Measurements from ENCODE around the gene ZNF654.

Gene ZNF654

GRCh38 chr3:88149509-88150362 is 90.7 kb downstream of the ZNF654 start, which contains the start of gene C3orf38:
C3orf38 (plus strand) TSS chr3:88149959; CDS start chr3:88150053, 94 bp downstream.
- Histone ChIP-seq H3K27ac (peak within 1 kb of the TSS; percentile 93 to 96), H3K4me3 (peak within 1 kb of the TSS; percentile 87)
- TF ChIP-seq CTCF (IDR thresholded peaks at IDR 0.05), result no peak
- peak; percentile 91 for DNase-seq (ENCODE audit: low spot score)

- no peak for TF ChIP-seq CTCF (IDR thresholded peaks at IDR 0.05)
- Histone ChIP-seq H3K4me3 (peak overlapping the region; percentile 87), H3K27ac (peak overlapping the region; percentile 93 to 96)
- DNase-seq (ENCODE audit: low spot score), result no peak
Measured at GRCh38 chr3:88150371-88150770, 91.3 kb downstream of the ZNF654 start.

- DNase-seq (ENCODE audit: low spot score), result no peak
- peak overlapping the region in 1 of 2 donors; percentile 96 for H3K27ac ChIP-seq
- peak overlapping the region; percentile 87 for H3K4me3 ChIP-seq
- TF ChIP-seq CTCF (IDR thresholded peaks at IDR 0.05), result no peak
Measured at GRCh38 chr3:88150806-88151205, 91.8 kb downstream of the ZNF654 start.

- no peak overlapping the region for H3K27ac ChIP-seq
- no peak for DNase-seq (ENCODE audit: low spot score)
- no peak for TF ChIP-seq CTCF (IDR thresholded peaks at IDR 0.05)
Measured at GRCh38 chr3:88151358-88151757, 92.3 kb downstream of the ZNF654 start.

GRCh38 chr3:88152841-88153240 is 93.8 kb downstream of the ZNF654 start:
- TF ChIP-seq CTCF (IDR thresholded peaks at IDR 0.05), result no peak
- no peak overlapping the region for H3K4me3 ChIP-seq
- no peak for DNase-seq (ENCODE audit: low spot score)
- no peak overlapping the region for H3K27ac ChIP-seq

More at GRCh38 chr3:88151358-88151757, 92.3 kb downstream of the ZNF654 start:
- peak overlapping the region; percentile 87 for H3K4me3 ChIP-seq

GRCh38 chr3:88166419-88166971 is 107.4 kb downstream of the ZNF654 start:
- no peak overlapping the region for H3K27ac ChIP-seq
- DNase-seq (ENCODE audit: low spot score), result no peak
- TF ChIP-seq CTCF (IDR thresholded peaks at IDR 0.05), result no peak
- H3K4me3 ChIP-seq, result no peak overlapping the region

Measured in coronary artery (tissue), 2 donors.